GM12878 (cell line): Measurements from ENCODE around the gene PGBD4. TPM values are rescaled to one million over a fixed set of nuclear protein-coding genes. Genes with fewer than 3 reads are reported as not detected.
A peak's percentile ranks its signal among the peaks of the same experiment; 100 is the strongest.

Experiments
- ASH2L ChIP-seq: fragments of 300-600, 200-600 bp; sonication (generic); IDR thresholded peaks from 2 replicates; pipeline ENCODE4 v1.6.1; 2017; ENCODE audit warnings: low read depth, mild to moderate bottlenecking, borderline replicate concordance
- ATF3 ChIP-seq: IDR thresholded peaks from 2 replicates; pipeline ENCODE4 v1.6.1; 2011; ENCODE audit warnings: low read depth, mild to moderate bottlenecking, low read length, moderate library complexity, borderline replicate concordance; ENCODE audit errors: extremely low read depth
- CBX3 ChIP-seq: fragments of 200-600 bp; sonication (generic); IDR thresholded peaks from 2 replicates; pipeline ENCODE4 v1.6.1; 2016; ENCODE audit warnings: low read depth, borderline replicate concordance
- CHD4 ChIP-seq: fragments of 200-600 bp; sonication (generic); IDR thresholded peaks from 2 replicates; pipeline ENCODE4 v1.6.1; 2016; ENCODE audit warnings: mild to moderate bottlenecking
- CREB1 ChIP-seq: IDR thresholded peaks from 2 replicates; pipeline ENCODE4 v1.6.1; 2012; ENCODE audit warnings: low read depth, mild to moderate bottlenecking, inconsistent platforms
- CREM ChIP-seq: IDR thresholded peaks from 2 replicates; pipeline ENCODE4 v1.6.1; 2014; ENCODE audit warnings: antibody characterized with exemption, low read depth
- EP300 ChIP-seq, 2 experiments: fragments of 150-350 bp in 1 of 2; IDR thresholded peaks; 2 replicates each; pipeline ENCODE4 v1.6.1; 2011 to 2012; ENCODE audit warnings: low read depth in 2 of 2, low read length in 2 of 2, borderline replicate concordance in 1 of 2, improper control_type of control experiment in 1 of 2, inconsistent platforms in 1 of 2; ENCODE audit not compliant: control insufficient read depth in 1 of 2
- FOXK2 ChIP-seq: fragments of 450-650 bp; IDR thresholded peaks from 2 replicates; pipeline ENCODE4 v1.6.1; 2017; ENCODE audit warnings: mild to moderate bottlenecking, moderate library complexity
- FOXM1 ChIP-seq: IDR thresholded peaks from 2 replicates; pipeline ENCODE4 v1.6.1; 2012; ENCODE audit warnings: low read depth, mild to moderate bottlenecking, inconsistent platforms, low read length, moderate library complexity
- IRF3 ChIP-seq: fragments of 450-650 bp; IDR thresholded peaks from 2 replicates; pipeline ENCODE4 v1.6.1; 2014; ENCODE audit warnings: mild to moderate bottlenecking
- MEF2A ChIP-seq: IDR thresholded peaks from 2 replicates; pipeline ENCODE4 v1.6.1; 2011; ENCODE audit warnings: low read depth, mild to moderate bottlenecking, low read length, moderate library complexity; ENCODE audit not compliant: insufficient read depth
- MTA3 ChIP-seq: IDR thresholded peaks from 2 replicates; pipeline ENCODE4 v1.6.1; 2012; ENCODE audit warnings: low read length, inconsistent platforms, borderline replicate concordance
- NBN ChIP-seq: fragments of 450-650 bp; IDR thresholded peaks from 2 replicates; pipeline ENCODE4 v1.6.1; 2016
- NFIC ChIP-seq: IDR thresholded peaks from 2 replicates; pipeline ENCODE4 v1.6.1; 2012; ENCODE audit warnings: low read depth, mild to moderate bottlenecking, inconsistent platforms, low read length, moderate library complexity
- NFYA ChIP-seq: IDR thresholded peaks from 2 replicates; pipeline ENCODE4 v1.6.1; 2011; ENCODE audit warnings: low read depth, mild to moderate bottlenecking, low read length, improper control_type of control experiment, borderline replicate concordance
- NR2F1 ChIP-seq: fragments of 450-650 bp; conservative IDR thresholded peaks from 2 replicates; pipeline ENCODE4 v1.6.1; 2017; ENCODE audit warnings: mild to moderate bottlenecking
- PRDM15 ChIP-seq: fragments of 450-650 bp; formaldehyde crosslinking; IDR thresholded peaks from 2 replicates; pipeline ENCODE4 v1.4.0; 2020; ENCODE audit warnings: mild to moderate bottlenecking, moderate library complexity
- RAD21 ChIP-seq: IDR thresholded peaks from 2 replicates; pipeline ENCODE4 v1.6.1; 2011; ENCODE audit warnings: mild to moderate bottlenecking, low read depth, low read length, moderate library complexity; ENCODE audit not compliant: insufficient read depth
- RAD51 ChIP-seq: fragments of 450-650 bp; IDR thresholded peaks from 2 replicates; pipeline ENCODE4 v1.6.1; 2016; ENCODE audit warnings: moderate library complexity, mild to moderate bottlenecking, inconsistent platforms
- RCOR1 ChIP-seq: conservative IDR thresholded peaks from 2 replicates; pipeline ENCODE4 v1.6.1; 2012; ENCODE audit warnings: low read depth, low read length, improper control_type of control experiment
- SIX5 ChIP-seq: IDR thresholded peaks from 2 replicates; pipeline ENCODE4 v1.6.1; 2011; ENCODE audit warnings: mild to moderate bottlenecking, low read depth, low read length, moderate library complexity; ENCODE audit not compliant: severe bottlenecking
- SMARCA5 ChIP-seq: fragments of 450-650 bp; IDR thresholded peaks from 2 replicates; pipeline ENCODE4 v1.6.1; 2017; ENCODE audit warnings: mild to moderate bottlenecking
- SP1 ChIP-seq: IDR thresholded peaks from one replicate; pipeline ENCODE4 v1.6.1; 2011; ENCODE audit warnings: low read depth, low read length
- TAF1 ChIP-seq: IDR thresholded peaks from 2 replicates; pipeline ENCODE4 v1.6.1; 2011; ENCODE audit warnings: mild to moderate bottlenecking, low read depth, low read length, borderline replicate concordance
- USF1 ChIP-seq: IDR thresholded peaks from 2 replicates; pipeline ENCODE4 v1.6.1; 2011; ENCODE audit warnings: borderline replicate concordance, low read depth, mild to moderate bottlenecking, moderate library complexity, mixed read lengths, low read length; ENCODE audit not compliant: insufficient read depth; ENCODE audit errors: extremely low read length
- YBX1 ChIP-seq: fragments of 450-650 bp; IDR thresholded peaks from 2 replicates; pipeline ENCODE4 v1.6.1; 2016; ENCODE audit warnings: antibody characterized with exemption
- ZNF217 ChIP-seq: fragments of 450-650 bp; IDR thresholded peaks from 2 replicates; pipeline ENCODE4 v1.6.1; 2017; ENCODE audit warnings: antibody characterized with exemption, mild to moderate bottlenecking
- ZNF384 ChIP-seq: IDR thresholded peaks from 2 replicates; pipeline ENCODE4 v1.6.1; 2012; ENCODE audit warnings: low read depth, mild to moderate bottlenecking, low read length, improper control_type of control experiment, borderline replicate concordance
- polyA plus RNA-seq, 11 experiments: library from polyadenylated mRNA; depleted of rRNA in 4 of 11; unstranded in 6 of 11; stranded (reverse) in 5 of 11; fragments of >200 nt; fragmentation: Nextera tagmentation in 4 of 11; fragmentation: Illumina TruSeq in 1 of 11; extraction: Ambion mirVana in 4 of 11; extraction: Trizol in 1 of 11; gene quantifications; 1 replicate in 1 of 11; 2 replicates in 10 of 11; pipeline versions ENCODE4 v1.2.1 to v1.2.3, GENCODE V29; 2011 to 2016; ENCODE audit warnings: inconsistent platforms in 2 of 11, missing spikeins in 2 of 11, low read depth in 1 of 11
- total RNA-seq, 4 experiments: library from RNA; depleted of rRNA in 3 of 4; stranded (reverse); fragments of >200 nt in 3 of 4; fragmentation: Illumina TruSeq in 1 of 4; extraction: Trizol in 1 of 4; gene quantifications; 2 replicates each; pipeline versions ENCODE4 v1.2.1 to v1.2.3, GENCODE V29; 2013 to 2021

The PGBD4 gene
- total and polyA plus RNA-seq, 10 of the 15 experiments (the other 5 are each of a cell fraction or from before 2014, with no cell fraction given) = 1.2 to 5.8 (median 2.8) TPM

- TF ChIP-seq FOXM1 = peak; percentile 36; the same call in 1 of the 2 replicates
- TF ChIP-seq CREM = no peak; the same call in 1 of the 2 replicates
- peak; percentile 86 for TF ChIP-seq NR2F1
- no peak for TF ChIP-seq RAD51
- TF ChIP-seq MEF2A = 0 out of 2 replicates have a peak, but pooled peaks have one; percentile 10
- TF ChIP-seq RAD21 = no peak
- no peak for TF ChIP-seq CBX3
- TF ChIP-seq ZNF217 = no peak
- no peak for TF ChIP-seq TAF1
- TF ChIP-seq NFYA = no peak
- peak; percentile 47 for TF ChIP-seq NFIC
- peak; percentile 29; the same call in 1 of the 2 replicates for TF ChIP-seq CREB1
- no peak for TF ChIP-seq MTA3
- 0 out of 2 replicates have a peak, but pooled peaks have one; percentile 19 for TF ChIP-seq FOXK2
- no peak for TF ChIP-seq NBN
- no peak for TF ChIP-seq ZNF384
- no peak for TF ChIP-seq PRDM15 (CRISPR knock-in tag)
- TF ChIP-seq USF1 = no peak
- no peak for TF ChIP-seq SMARCA5
- TF ChIP-seq EP300 (IDR thresholded peaks at IDR 0.05; ENCODE audit: borderline replicate concordance in 1 of 2, control insufficient read depth in 1 of 2, low read depth in 2 of 2, low read length in 2 of 2) = peak; percentile 68 to 95
- no peak for TF ChIP-seq SIX5
- no peak for TF ChIP-seq IRF3
- no peak for TF ChIP-seq ASH2L
- TF ChIP-seq YBX1 = no peak
- no peak for TF ChIP-seq RCOR1
- TF ChIP-seq ATF3 = no peak
- TF ChIP-seq CHD4 = no peak
- no peak for TF ChIP-seq SP1
Observed at GRCh38 chr15:34122771-34123183, 20.9 kb downstream of the PGBD4 start (continued).
